ENCODE measurements around the gene DGKI. TPM values are rescaled to one million over a fixed set of nuclear protein-coding genes. Genes with fewer than 3 reads are reported as not detected.

Gene DGKI
- total RNA-seq, 1 donor from 2014 or later = 98.6 TPM

- FAIRE-seq = no peak
These were observed 444.0 kb downstream of the DGKI start for GRCh38 chr7:137402536-137403352.

GRCh38 chr7:137399827-137400823 is 446.6 kb downstream of the DGKI start:
- FAIRE-seq = no peak

More at GRCh38 chr7:137402536-137403352, 444.0 kb downstream of the DGKI start:
- no peak for DNase-seq (ENCODE audit: low spot score in 2 of 2)

GRCh38 chr7:137396051-137396450 is 450.7 kb downstream of the DGKI start:
- no peak for DNase-seq (ENCODE audit: low spot score in 2 of 2)
- no peak for FAIRE-seq

More at GRCh38 chr7:137399827-137400823, 446.6 kb downstream of the DGKI start:
- DNase-seq (ENCODE audit: low spot score in 2 of 2) = no peak

- FAIRE-seq (no peak), DNase-seq (ENCODE audit: low spot score in 2 of 2) (no peak)
These were observed 451.4 kb downstream of the DGKI start for GRCh38 chr7:137395420-137395819.

- no peak for FAIRE-seq
- no peak for DNase-seq (ENCODE audit: low spot score in 2 of 2)
These were observed 453.2 kb downstream of the DGKI start for GRCh38 chr7:137393570-137393969.

- no peak for FAIRE-seq
These were observed 456.7 kb downstream of the DGKI start for GRCh38 chr7:137390076-137390475.

GRCh38 chr7:137388916-137389315 is 457.9 kb downstream of the DGKI start:
- FAIRE-seq (no peak), DNase-seq (ENCODE audit: low spot score in 2 of 2) (no peak)

More at GRCh38 chr7:137390076-137390475, 456.7 kb downstream of the DGKI start:
- no peak for DNase-seq (ENCODE audit: low spot score in 2 of 2)

- DNase-seq (ENCODE audit: low spot score in 2 of 2) (no peak), FAIRE-seq (no peak)
These were observed 459.8 kb downstream of the DGKI start for GRCh38 chr7:137386966-137387365.

- no peak for FAIRE-seq
- no peak for DNase-seq (ENCODE audit: low spot score in 2 of 2)
These were observed 465.7 kb downstream of the DGKI start for GRCh38 chr7:137381045-137381444.

- FAIRE-seq (no peak), DNase-seq (ENCODE audit: low spot score in 2 of 2) (no peak)
These were observed 473.3 kb downstream of the DGKI start for GRCh38 chr7:137373507-137373906.

- DNase-seq (ENCODE audit: low spot score in 2 of 2) (no peak), FAIRE-seq (no peak)
These were observed 475.2 kb downstream of the DGKI start for GRCh38 chr7:137371616-137372015.

GRCh38 chr7:137366995-137367394 is 479.8 kb downstream of the DGKI start:
- DNase-seq (ENCODE audit: low spot score in 2 of 2) (no peak), FAIRE-seq (no peak)

GRCh38 chr7:137363683-137364082 is 483.1 kb downstream of the DGKI start:
- no peak for DNase-seq (ENCODE audit: low spot score in 2 of 2)
- no peak for FAIRE-seq

GRCh38 chr7:137360087-137360679 is 486.6 kb downstream of the DGKI start:
- DNase-seq (ENCODE audit: low spot score in 2 of 2) = no peak
- no peak for FAIRE-seq

- DNase-seq (ENCODE audit: low spot score in 2 of 2) = no peak
- FAIRE-seq = no peak
These were observed 491.8 kb downstream of the DGKI start for GRCh38 chr7:137354961-137355360.

GRCh38 chr7:137354396-137354795 is 492.4 kb downstream of the DGKI start:
- FAIRE-seq (no peak), DNase-seq (ENCODE audit: low spot score in 2 of 2) (no peak)

GRCh38 chr7:137351941-137352340 is 494.8 kb downstream of the DGKI start:
- FAIRE-seq = no peak
- DNase-seq (ENCODE audit: low spot score in 2 of 2) = no peak

- no peak for FAIRE-seq
- DNase-seq (ENCODE audit: low spot score in 2 of 2) = no peak
These were observed 500.9 kb downstream of the DGKI start for GRCh38 chr7:137345799-137346449.

- DNase-seq (ENCODE audit: low spot score in 2 of 2) (peak in 1 of 2 donors; percentile 23), FAIRE-seq (no peak)
These were observed 503.4 kb downstream of the DGKI start, which contains the start of gene PTN for GRCh38 chr7:137343281-137343841. Gene PTN, minus strand, starts transcription at chr7:137343733. Its CDS starts 88,760 bp downstream, at chr7:137254973.

GRCh38 chr7:137342828-137343261 is 503.9 kb downstream of the DGKI start:
- no peak for FAIRE-seq
- no peak for DNase-seq (ENCODE audit: low spot score in 2 of 2)

Data from frontal cortex (tissue), 4 donors.